GM18508 (cell line): ENCODE data around the gene CAPSL.
"Not testable (repeated sequence)": the region's sequence is repeated elsewhere in the genome, so short reads cannot be mapped to it uniquely, and the experiment has no call there.

Source experiments
- ATAC-seq: cut with Tn5 transposase; IDR thresholded peaks from one replicate; pipeline ENCODE4 v1.9.1; 2021; ENCODE audit warnings: moderate number of reproducible peaks; ENCODE audit not compliant: insufficient read depth, unreplicated experiment

CAPSL gene

GRCh38 chr5:35908814-35909213, 29.6 kb downstream of the CAPSL start:
- no peak for ATAC-seq

GRCh38 chr5:35908228-35908627, 30.2 kb downstream of the CAPSL start:
- ATAC-seq, result no peak

GRCh38 chr5:35904443-35905132, 33.8 kb downstream of the CAPSL start:
- no peak for ATAC-seq

- no peak for ATAC-seq
These were observed 34.7 kb downstream of the CAPSL start for GRCh38 chr5:35903631-35904203.

- ATAC-seq, result no peak
These were observed 36.3 kb downstream of the CAPSL start for GRCh38 chr5:35902046-35902672.

GRCh38 chr5:35900972-35901695, 37.3 kb downstream of the CAPSL start:
- ATAC-seq, result no peak

GRCh38 chr5:35899800-35900199, 38.6 kb downstream of the CAPSL start:
- no peak for ATAC-seq

GRCh38 chr5:35898952-35899660, 39.3 kb downstream of the CAPSL start:
- ATAC-seq, result no peak

- no peak for ATAC-seq
These were observed 44.3 kb downstream of the CAPSL start for GRCh38 chr5:35894131-35894530.

- not testable (repeated sequence) for ATAC-seq
These were observed 45.6 kb downstream of the CAPSL start for GRCh38 chr5:35892799-35893198.

- ATAC-seq, result no peak
These were observed 48.1 kb downstream of the CAPSL start for GRCh38 chr5:35890021-35891020.

- no peak for ATAC-seq
These were observed 50.9 kb downstream of the CAPSL start for GRCh38 chr5:35887321-35888100.

- ATAC-seq, result no peak
These were observed 52.0 kb downstream of the CAPSL start for GRCh38 chr5:35886381-35886780.

- ATAC-seq, result no peak
These were observed 53.6 kb downstream of the CAPSL start for GRCh38 chr5:35884773-35885172.

- no peak for ATAC-seq
These were observed 54.1 kb downstream of the CAPSL start for GRCh38 chr5:35884191-35884769.

- ATAC-seq, result no peak
These were observed 56.7 kb downstream of the CAPSL start for GRCh38 chr5:35881758-35882157.

GRCh38 chr5:35880156-35880555, 58.3 kb downstream of the CAPSL start:
- no peak for ATAC-seq

- ATAC-seq, result no peak
These were observed 58.8 kb downstream of the CAPSL start for GRCh38 chr5:35879649-35880048.
